HG02885 (cell line): ENCODE results near the gene BAZ2B.
"Not testable (repeated sequence)": the region's sequence is repeated elsewhere in the genome, so short reads cannot be mapped to it uniquely, and the experiment has no call there.

Source experiments
- ATAC-seq: cut with Tn5 transposase; IDR thresholded peaks from one replicate; pipeline ENCODE4 v1.9.1; 2021; ENCODE audit warnings: mild to moderate bottlenecking; ENCODE audit not compliant: unreplicated experiment, poor library complexity

The BAZ2B gene

DNA sequence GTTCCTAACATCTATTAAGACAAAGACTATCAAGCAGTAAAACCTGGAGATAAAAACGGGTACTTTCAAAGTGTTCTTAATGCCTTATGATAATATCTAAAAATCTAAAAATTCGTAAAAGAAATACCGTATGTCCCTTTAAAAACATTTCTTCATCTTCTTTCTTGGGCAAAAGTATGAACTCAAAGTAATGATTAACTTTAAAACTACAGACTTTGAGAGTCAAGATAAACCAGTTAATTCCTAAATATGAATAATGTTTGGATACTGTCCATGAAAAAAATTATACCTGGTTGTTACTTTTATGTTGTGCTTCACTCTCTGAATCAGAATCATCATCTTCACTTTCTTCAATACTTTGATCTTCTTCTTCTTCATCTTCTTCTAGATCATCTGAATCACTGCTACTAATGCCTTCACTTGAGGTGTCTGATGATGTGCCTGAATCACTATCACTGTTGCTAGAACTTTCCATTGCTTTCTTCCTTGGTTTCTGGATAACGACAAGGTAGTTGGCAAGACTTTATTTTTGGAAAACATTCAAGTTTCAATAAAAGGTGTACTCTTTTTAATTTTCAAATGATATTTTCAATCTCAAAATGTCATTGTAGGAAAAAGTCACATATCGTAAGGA, 177.5 kb downstream of the BAZ2B start:
- ATAC-seq, result no peak

DNA sequence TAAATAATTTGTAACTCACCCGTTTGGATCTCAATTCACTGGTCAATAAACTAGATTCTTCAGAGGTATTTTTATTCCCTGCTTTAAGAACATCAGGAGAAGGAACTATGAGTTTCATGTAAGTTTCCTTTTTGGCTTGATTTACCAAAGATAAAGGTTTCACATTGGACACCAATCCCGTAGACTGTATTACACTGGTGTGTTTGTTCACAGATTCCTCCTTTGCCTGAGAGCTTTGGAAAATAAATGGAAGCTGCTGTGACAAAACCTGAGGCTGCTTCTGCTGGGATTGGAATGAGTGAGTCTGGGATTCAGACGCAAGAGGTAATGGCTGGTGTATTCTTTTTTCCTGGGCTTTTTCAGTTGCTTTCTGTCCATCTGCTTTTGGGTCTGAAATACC, 178.1 kb downstream of the BAZ2B start:
- ATAC-seq, result no peak

GRCh38 chr2:159432610-159433009, 183.7 kb downstream of the BAZ2B start:
- no peak for ATAC-seq

DNA sequence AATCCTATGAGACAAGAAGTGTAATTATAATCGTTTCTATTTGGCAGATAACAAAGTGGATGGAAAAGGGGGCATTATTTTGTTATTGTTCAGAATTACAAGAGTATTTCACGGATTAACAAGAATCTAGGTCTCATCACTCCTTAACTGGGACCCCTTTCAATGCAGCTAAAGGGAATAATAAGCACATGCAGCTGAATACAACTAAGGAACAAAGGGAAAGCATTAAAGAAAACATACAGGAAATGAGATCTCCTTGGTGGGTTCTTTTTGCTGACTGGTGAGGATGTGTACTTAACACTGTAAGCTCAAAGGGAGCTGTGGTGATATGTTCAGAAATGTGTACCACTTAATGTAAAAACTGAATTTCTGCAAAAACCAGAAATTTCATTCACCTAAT, 189.3 kb downstream of the BAZ2B start:
- no peak for ATAC-seq

GRCh38 chr2:159419403-159419802, 196.9 kb downstream of the BAZ2B start:
- no peak for ATAC-seq

GRCh38 chr2:159411460-159411859, 204.9 kb downstream of the BAZ2B start:
- no peak for ATAC-seq

DNA sequence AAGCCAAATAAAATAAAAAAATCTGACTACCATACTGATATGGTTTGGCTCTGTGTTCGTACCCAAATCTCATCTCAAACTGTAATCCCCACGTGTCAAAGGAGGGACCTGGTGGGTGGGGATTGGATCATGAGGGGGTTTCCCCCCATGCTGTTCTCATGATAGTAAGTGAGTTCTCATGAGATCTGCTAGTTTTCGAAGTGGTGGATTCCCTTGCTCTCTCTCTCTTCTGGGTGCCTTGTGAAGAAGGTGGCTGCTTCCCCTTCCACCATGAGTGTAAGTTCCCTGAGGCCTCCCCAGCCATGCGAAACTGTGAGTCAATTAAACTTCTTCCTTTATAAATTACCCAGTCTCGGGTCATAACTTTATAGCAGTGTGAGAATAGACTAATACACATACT, 206.1 kb downstream of the BAZ2B start:
- peak; percentile 49 for ATAC-seq

- peak; percentile 42 for ATAC-seq
Observed at GRCh38 chr2:159409116-159409800, 207.1 kb downstream of the BAZ2B start.

- no peak for ATAC-seq
Observed at GRCh38 chr2:159402790-159403189, 213.6 kb downstream of the BAZ2B start.

DNA sequence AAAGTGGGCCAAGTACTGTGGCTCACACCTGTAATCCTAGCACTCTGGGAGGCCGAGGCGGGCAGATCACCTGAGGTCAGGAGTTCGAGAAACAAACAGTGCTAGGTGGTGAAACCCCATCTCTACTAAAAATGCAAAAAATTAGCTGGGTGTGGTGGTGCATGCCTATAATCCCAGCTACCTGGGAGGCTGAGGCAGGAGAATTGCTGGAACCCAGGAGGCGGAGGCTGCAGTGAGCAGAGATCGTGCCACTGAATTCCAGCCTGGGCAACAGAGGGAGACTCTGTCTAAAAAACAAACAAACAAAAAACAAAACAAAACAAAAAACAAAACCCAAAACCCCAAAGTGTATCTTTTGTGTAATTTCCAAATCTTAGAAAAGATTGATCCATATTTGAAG, 214.2 kb downstream of the BAZ2B start:
- ATAC-seq, result not testable (repeated sequence)

- no peak for ATAC-seq
Observed at GRCh38 chr2:159399716-159400415, 216.5 kb downstream of the BAZ2B start.

DNA sequence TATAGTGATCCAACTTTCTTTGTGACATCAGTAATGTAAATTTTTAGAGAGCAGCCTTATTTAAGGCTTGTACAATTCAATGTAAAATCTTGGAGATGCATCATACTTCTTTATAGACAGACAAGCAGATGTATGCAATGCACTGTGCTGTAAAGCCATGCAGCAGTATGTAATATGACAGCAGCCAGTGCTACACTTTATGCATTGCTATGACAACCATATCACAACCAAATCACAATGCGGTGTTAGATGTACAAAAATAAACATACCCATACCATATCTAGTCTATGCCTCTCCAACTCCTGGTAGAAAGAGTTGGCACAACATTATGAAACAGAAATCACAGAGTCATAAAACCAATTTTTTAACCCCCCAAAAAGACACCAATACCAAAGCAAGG, 219.5 kb downstream of the BAZ2B start:
- ATAC-seq, result no peak

DNA sequence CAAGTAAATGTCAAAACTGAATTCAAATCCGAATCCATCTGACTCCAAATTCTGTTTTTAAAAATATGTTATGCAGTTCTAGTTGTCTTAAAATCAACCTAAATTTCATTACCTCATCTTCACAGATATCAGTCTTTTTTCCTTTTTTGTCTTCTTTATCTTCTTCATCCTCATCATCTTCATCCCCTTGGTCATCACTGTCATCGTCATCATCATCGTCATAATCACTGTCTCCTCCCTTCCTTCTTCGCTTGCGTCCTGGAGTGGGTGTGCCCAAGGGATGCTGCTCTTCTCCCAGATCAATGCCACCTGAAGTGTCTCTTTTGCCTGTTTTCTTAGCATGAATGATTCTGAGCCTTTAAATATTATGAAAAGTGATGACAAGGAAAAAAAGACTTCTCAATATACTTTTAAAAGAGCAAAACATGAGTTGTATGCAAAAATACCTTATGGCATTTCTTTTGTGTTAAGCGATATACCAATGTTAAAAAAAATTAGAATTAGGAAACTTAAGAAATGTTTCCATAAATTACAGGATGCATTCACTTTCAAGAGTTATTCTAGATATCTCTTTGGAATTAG, 233.8 kb downstream of the BAZ2B start:
- no peak for ATAC-seq

GRCh38 chr2:159381574-159381973, 234.8 kb downstream of the BAZ2B start:
- ATAC-seq, result no peak

DNA sequence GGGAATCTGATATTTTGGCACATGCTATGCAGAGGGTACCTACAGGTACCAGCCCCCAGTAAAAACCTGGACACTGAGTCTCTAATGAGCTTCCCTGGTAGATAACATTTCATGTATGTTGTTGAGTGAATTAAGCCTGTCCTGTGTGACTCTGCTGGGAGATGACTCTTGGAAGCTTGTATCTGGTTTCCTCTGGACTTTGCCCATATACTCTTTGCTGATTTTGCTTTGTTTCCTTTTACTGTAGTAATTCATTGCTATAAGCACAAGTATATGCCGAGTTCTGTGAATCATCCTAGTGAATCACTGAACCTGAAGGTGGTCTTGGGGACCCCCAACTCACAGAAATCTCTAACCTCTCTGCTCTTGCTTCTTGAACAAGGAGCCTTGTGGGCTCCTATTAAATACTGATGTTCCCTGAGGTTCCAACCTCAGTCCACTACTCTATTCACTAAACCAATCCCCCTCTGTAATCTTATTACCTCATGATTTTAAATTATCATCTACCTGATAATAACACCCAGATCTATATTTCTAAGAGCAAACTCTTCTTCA, 235.6 kb downstream of the BAZ2B start:
- no peak for ATAC-seq

- ATAC-seq, result no peak
Observed at GRCh38 chr2:159379181-159379580, 237.2 kb downstream of the BAZ2B start.

- ATAC-seq, result no peak
Observed at GRCh38 chr2:159375241-159375640, 241.1 kb downstream of the BAZ2B start.

DNA sequence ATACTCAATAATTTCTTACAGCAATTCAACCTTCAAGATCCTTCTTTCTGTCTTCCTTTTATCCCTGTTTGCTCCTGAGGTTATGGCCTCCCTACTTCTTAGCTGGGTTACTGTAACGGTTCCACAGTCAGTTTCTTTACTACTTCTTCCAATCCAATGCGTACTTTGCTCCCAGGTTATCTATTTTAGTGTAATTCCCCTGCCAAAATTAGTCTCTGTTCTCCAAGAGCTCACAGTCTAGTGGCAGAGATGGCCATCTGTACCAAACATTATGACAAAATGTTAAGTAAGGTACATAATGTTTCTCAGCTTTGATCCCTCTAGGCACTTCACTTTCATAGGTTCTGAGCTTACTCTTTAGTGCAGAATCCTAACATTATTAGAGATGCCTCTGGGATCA, 244.8 kb downstream of the BAZ2B start:
- no peak for ATAC-seq

DNA sequence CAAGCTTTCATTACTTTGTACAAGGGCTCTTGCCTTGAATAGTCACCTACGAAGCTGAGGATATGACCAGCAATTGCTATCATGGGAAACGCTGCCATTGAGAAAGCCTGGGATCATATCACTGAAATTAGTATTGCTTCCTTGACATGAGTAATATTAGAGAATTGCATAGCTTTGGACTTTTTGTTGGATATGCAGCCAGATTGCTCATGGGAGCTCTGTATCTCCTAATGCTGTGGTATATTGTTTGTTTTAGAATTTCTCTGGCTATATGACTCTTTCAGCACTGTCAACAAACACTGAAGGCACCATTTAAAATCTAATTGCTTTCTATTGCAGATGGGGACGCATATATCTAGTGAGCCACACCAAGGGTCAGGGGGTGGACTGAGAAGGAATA, 249.8 kb downstream of the BAZ2B start:
- no peak for ATAC-seq

DNA sequence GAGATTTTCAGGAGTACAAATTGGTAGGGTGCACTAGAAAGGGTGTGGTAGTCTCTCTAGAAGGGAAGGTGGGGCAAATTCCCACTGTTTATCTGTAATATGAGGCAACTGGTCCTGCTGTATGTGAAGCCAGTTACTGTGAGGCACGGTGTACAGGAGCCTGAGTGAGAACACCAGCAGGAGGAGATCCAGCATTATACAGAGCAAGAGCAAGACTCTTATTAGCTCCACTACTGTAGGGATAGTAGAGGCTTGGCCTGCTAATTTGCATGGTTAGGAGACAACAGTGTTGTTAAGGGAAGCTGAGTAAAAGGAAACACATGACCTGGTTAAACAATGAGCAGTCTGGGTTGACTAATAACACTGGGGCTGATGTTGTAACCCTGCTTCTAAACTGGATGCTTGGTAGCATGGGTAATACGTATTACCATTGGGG, 253.5 kb downstream of the BAZ2B start:
- ATAC-seq, result no peak

GRCh38 chr2:159362094-159362493, 254.3 kb downstream of the BAZ2B start:
- ATAC-seq, result no peak
